MM.1S (cell line): Measurements from ENCODE around the gene GOSR2.

Source experiments
- DNase-seq: peaks from one replicate; pipeline ENCODE4 v3.0.0-alpha.2; 2015
- H2AFZ ChIP-seq: fragments of 300-600 bp; sonication (generic); 2 replicates; pipeline ENCODE4 v1.6.0; 2016; ENCODE audit warnings: antibody characterized with exemption, low read length
- H3F3A ChIP-seq: fragments of 300-600 bp; sonication (generic); 2 replicates; pipeline ENCODE4 v1.6.1; 2016; ENCODE audit warnings: mild to moderate bottlenecking, antibody characterized with exemption, low read length, moderate library complexity, mixed read lengths; ENCODE audit not compliant: insufficient read depth
- H3K27ac ChIP-seq: fragments of 300-600 bp; sonication (generic); 2 replicates; pipeline ENCODE4 v1.5.1; 2016; ENCODE audit warnings: mild to moderate bottlenecking, low read length
- H3K27me3 ChIP-seq: fragments of 300-600 bp; sonication (generic); replicated peaks from 2 replicates; pipeline ENCODE4 v1.6.0; 2016; ENCODE audit warnings: low read length; ENCODE audit not compliant: insufficient read depth
- H3K36me3 ChIP-seq: fragments of 300-600 bp; sonication (generic); replicated peaks from 2 replicates; pipeline ENCODE4 v1.6.1; 2016; ENCODE audit warnings: mild to moderate bottlenecking, low read length, mixed read lengths; ENCODE audit not compliant: insufficient read depth
- H3K4me1 ChIP-seq: fragments of 300-600 bp; sonication (generic); 2 replicates; pipeline ENCODE4 v1.6.1; 2016; ENCODE audit warnings: low read length, mixed read lengths
- H3K4me2 ChIP-seq: fragments of 300-600 bp; sonication (generic); 2 replicates; pipeline ENCODE4 v1.6.0; 2016; ENCODE audit warnings: low read depth, low read length
- H3K4me3 ChIP-seq: fragments of 300-600 bp; sonication (generic); 2 replicates; pipeline ENCODE4 v1.5.1; 2016; ENCODE audit warnings: low read length, mixed read lengths
- H3K79me2 ChIP-seq: fragments of 300-600 bp; sonication (generic); 2 replicates; pipeline ENCODE4 v1.6.1; 2016; ENCODE audit warnings: mixed run types, low read length, mixed read lengths
- H3K9ac ChIP-seq: fragments of 300-600 bp; sonication (generic); 2 replicates; pipeline ENCODE4 v1.6.1; 2016; ENCODE audit warnings: low read length, mixed read lengths
- H3K9me2 ChIP-seq: fragments of 300-600 bp; sonication (generic); replicated peaks from 2 replicates; pipeline ENCODE4 v1.6.1; 2016; ENCODE audit warnings: mild to moderate bottlenecking, low read length, mixed read lengths; ENCODE audit not compliant: insufficient read depth
- H3K9me3 ChIP-seq: fragments of 300-600 bp; sonication (generic); replicated peaks from 2 replicates; pipeline ENCODE4 v1.6.1; 2016; ENCODE audit warnings: mild to moderate bottlenecking, low read length, mixed read lengths; ENCODE audit not compliant: insufficient read depth
- H4K20me1 ChIP-seq: fragments of 300-600 bp; sonication (generic); 2 replicates; pipeline ENCODE4 v1.6.1; 2016; ENCODE audit warnings: mild to moderate bottlenecking, low read length, moderate library complexity, mixed read lengths; ENCODE audit not compliant: insufficient read depth
- CTCF ChIP-seq: fragments of 300-600 bp; sonication (generic); IDR thresholded peaks from 2 replicates; pipeline ENCODE4 v1.5.1; 2016; ENCODE audit warnings: antibody characterized with exemption, low read length, mixed read lengths
- EZH2 ChIP-seq: fragments of 300-600 bp; sonication (generic); optimal IDR thresholded peaks from 2 replicates; pipeline ENCODE3; 2017; ENCODE audit warnings: low read depth, mild to moderate bottlenecking, antibody characterized with exemption, low read length, mixed read lengths
- EZH2phosphoT487 ChIP-seq: fragments of 300-600 bp; sonication (generic); IDR thresholded peaks from 2 replicates; pipeline ENCODE4 v1.6.1; 2018; ENCODE audit warnings: antibody characterized with exemption, low read length

GOSR2 gene

GRCh38 chr17:46898860-46899259 is 24.1 kb upstream of the GOSR2 start:
- peaks cover 11% of the 10 kb centered on the region for H3K27me3 ChIP-seq
- no peaks in the 10 kb centered on the region for H4K20me1 ChIP-seq
- no peak for DNase-seq
- H3K9me2 ChIP-seq = no peaks in the 10 kb centered on the region
- no peaks in the 10 kb centered on the region for H3K9me3 ChIP-seq
- H2AFZ ChIP-seq = no peak overlapping the region
- H3K36me3 ChIP-seq = no peaks in the 10 kb centered on the region
- no peaks in the 10 kb centered on the region for H3K79me2 ChIP-seq
- no peak overlapping the region for H3K4me2 ChIP-seq
- no peaks in the 10 kb centered on the region for H3K4me1 ChIP-seq
- no peak overlapping the region for H3K4me3 ChIP-seq
- H3K27ac ChIP-seq = no peak overlapping the region
- H3K9ac ChIP-seq = no peak overlapping the region
- H3F3A ChIP-seq = no peaks in the 10 kb centered on the region
- TF ChIP-seq CTCF = no peak
- no peak for TF ChIP-seq EZH2phosphoT487
- TF ChIP-seq EZH2 = no peak

- Histone ChIP-seq H3K9me2 (no peaks in the 10 kb centered on the region), H3K4me3 (no peak overlapping the region), H3K79me2 (no peaks in the 10 kb centered on the region), H4K20me1 (no peaks in the 10 kb centered on the region), H3K4me2 (no peak overlapping the region), H3K27me3 (no peaks in the 10 kb centered on the region), H2AFZ (no peak overlapping the region), H3K36me3 (no peaks in the 10 kb centered on the region), H3F3A (no peaks in the 10 kb centered on the region), H3K9me3 (no peaks in the 10 kb centered on the region), H3K4me1 (no peaks in the 10 kb centered on the region), H3K9ac (no peak overlapping the region), H3K27ac (no peak overlapping the region)
- DNase-seq = no peak
- no peak for TF ChIP-seq CTCF
- TF ChIP-seq EZH2 = no peak
- no peak for TF ChIP-seq EZH2phosphoT487
Observed at GRCh38 chr17:46901291-46901690, 21.7 kb upstream of the GOSR2 start.

- Histone ChIP-seq H3K9me3 (no peaks in the 10 kb centered on the region), H2AFZ (no peak overlapping the region), H3K36me3 (no peaks in the 10 kb centered on the region), H3K27me3 (no peaks in the 10 kb centered on the region), H3K4me3 (no peak overlapping the region), H3K27ac (no peak overlapping the region), H3K9ac (no peak overlapping the region), H3K9me2 (no peaks in the 10 kb centered on the region), H3K4me1 (no peaks in the 10 kb centered on the region), H3K79me2 (no peaks in the 10 kb centered on the region), H4K20me1 (no peaks in the 10 kb centered on the region), H3F3A (no peaks in the 10 kb centered on the region), H3K4me2 (no peak overlapping the region)
- no peak for TF ChIP-seq EZH2
- no peak for TF ChIP-seq CTCF
- TF ChIP-seq EZH2phosphoT487 = no peak
- DNase-seq = no peak
Observed at GRCh38 chr17:46903762-46904672, 18.9 kb upstream of the GOSR2 start.
